Caki2 (cell line): ENCODE measurements around the gene PTGS2. TPM values are rescaled to one million over a fixed set of nuclear protein-coding genes. Genes with fewer than 3 reads are reported as not detected.

ENCODE experiments used
- DNase-seq: peaks from one replicate; pipeline ENCODE4 v3.0.0-alpha.2; 2015; ENCODE audit warnings: low read depth
- in situ Hi-C: cut with HindIII; loops from 2 replicates; pipeline ENCODE4 v1.10.0; 2016; ENCODE audit warnings: low sequenced_read_pairs, low pct_unique_long_range_greater_than_20kb, mixed read lengths
- total RNA-seq: library from RNA; depleted of rRNA; stranded (reverse); fragments of >200 nt; shearing (Covaris generic); gene quantifications from 2 replicates; pipeline ENCODE4 v1.2.3, GENCODE V29; 2014; ENCODE audit warnings: low replicate concordance; rRNA removed

The PTGS2 gene
- 0.03 and 0.20 TPM in 2 replicates for total RNA-seq

DNA sequence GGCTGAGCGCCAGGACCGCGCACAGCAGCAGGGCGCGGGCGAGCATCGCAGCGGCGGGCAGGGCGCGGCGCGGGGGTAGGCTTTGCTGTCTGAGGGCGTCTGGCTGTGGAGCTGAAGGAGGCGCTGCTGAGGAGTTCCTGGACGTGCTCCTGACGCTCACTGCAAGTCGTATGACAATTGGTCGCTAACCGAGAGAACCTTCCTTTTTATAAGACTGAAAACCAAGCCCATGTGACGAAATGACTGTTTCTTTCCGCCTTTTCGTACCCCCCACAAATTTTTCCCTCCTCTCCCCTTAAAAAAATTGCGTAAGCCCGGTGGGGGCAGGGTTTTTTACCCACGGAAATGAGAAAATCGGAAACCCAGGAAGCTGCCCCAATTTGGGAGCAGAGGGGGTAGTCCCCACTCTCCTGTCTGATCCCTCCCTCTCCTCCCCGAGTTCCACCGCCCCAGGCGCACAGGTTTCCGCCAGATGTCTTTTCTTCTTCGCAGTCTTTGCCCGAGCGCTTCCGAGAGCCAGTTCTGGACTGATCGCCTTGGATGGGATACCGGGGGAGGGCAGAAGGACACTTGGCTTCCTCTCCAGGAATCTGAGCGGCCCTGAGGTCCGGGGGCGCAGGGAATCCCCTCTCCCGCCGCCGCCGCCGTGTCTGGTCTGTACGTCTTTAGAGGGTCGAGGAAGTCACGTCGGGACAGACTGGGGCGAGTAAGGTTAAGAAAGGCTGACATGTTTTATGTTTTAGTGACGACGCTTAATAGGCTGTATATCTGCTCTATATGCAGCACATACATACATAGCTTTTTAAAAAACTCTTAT is at the start of gene PTGS2:
Gene PTGS2 (minus strand): TSS at position 179 of the 817 bp plus-strand sequence. CDS start 133 bp downstream, at position 46.
- in situ Hi-C loops: no loop called here
- DNase-seq: peak; percentile 82

DNA sequence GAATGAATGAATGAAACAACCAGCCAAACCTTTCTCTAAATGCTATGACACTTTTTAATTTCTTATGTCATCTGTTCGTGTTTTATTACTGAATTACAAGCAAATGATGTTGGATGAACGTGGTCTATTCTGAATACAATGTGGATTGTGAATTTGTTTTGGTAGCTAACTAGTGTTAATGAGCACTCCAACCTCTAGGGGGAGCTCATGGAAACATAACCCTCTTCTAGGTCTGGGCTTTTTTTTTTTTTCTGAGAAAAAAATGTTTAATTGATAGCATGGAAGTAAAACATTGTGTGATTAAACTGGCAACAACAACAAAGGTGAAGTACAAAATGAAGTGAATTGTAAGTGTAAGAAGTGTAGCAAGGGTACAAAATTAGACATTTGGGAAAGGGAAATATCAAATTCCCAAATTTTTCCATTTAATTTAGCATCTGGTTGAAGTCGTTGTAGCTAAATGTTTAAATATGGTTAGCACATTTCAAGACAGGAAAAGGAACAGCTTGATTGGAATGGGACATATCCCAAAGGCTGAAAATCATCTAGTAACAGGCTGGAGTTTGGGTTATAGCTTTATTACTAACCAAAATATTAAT is 42.6 kb upstream of the PTGS2 start:
- in situ Hi-C loops: no loop called here
- peak; percentile 34 for DNase-seq

DNA sequence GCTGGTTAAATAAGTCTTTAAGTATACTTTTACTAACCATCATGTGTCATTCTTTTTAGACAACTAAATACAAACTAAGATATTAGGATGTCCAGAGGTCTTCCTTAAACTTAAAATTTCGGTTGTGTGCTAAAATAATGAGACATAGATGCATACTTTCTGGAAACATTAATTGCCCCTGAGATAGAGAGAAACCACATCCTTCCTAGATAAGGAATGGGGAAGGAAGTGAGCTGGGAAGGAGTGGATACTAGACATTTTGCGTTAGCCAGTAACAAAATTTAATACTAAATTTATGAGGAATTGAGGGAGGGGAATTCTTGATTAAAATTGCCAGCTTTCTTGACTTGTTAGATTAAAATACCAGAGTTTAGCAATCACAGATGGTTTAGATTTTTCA is 37.1 kb upstream of the PTGS2 start:
- DNase-seq: no peak
- in situ Hi-C loops: no loop called here

DNA sequence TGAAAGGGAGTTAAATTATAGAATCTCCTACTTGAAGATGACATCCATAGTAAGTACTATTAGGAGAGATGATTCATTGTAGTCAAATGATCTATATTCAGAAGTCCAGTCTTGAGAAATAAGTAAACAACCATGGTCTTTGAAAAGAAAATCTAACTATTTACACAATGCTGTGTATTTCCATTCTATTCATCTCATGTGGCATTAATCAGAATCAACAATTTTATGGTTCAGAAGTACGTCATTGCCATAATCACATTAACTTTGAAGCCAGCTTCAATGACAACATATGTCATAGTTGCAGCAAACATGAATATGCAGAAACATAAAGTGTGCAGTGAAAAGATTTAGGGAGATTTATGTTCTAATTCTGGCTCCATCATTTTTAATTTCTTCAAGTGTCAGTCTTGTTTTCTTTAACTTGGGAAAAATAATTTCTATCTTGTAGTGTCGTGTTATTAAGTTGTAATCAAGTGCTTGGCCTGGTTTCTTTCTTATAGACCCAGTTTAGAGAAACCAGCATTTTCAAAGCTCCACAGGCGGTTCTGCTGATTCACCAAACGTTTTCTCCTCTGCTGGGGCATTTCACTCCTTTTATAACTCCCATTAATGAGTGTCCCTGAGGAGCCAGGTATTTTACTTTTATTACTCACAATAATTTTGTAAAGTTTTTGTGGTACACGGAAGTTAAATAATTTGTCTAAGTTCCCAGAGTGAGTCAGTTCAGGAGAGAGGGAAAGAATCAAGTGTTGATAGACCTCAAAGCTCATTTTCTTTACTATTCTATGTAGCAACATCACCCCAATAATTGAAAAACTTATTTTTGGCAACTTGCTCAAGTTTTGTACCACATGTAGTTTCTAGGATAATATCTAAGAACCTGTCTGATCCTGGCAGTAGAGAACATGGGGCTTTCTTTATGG is 35.9 kb upstream of the PTGS2 start:
- DNase-seq: no peak
- in situ Hi-C loops: no loop called here

DNA sequence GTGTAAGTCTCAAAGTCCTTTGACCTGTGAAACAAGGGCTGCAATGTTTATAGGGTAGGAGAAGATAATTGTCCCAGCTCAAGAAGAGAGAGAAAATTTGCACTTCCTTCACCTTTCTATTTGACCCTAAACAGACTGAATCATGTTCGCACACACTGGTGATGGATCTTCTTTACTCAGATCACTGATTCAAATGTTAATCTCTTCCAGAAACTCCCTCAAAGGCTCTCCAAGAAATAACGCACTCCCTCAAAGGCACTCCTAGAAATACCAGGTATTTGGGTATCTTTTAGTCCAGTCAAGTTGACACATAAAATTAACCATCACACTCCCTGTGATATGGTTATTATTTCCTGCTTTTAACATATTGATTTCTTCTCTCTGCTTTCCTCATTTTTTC is 30.5 kb upstream of the PTGS2 start:
- peak; percentile 13 for DNase-seq
- in situ Hi-C loops: no loop called here

DNA sequence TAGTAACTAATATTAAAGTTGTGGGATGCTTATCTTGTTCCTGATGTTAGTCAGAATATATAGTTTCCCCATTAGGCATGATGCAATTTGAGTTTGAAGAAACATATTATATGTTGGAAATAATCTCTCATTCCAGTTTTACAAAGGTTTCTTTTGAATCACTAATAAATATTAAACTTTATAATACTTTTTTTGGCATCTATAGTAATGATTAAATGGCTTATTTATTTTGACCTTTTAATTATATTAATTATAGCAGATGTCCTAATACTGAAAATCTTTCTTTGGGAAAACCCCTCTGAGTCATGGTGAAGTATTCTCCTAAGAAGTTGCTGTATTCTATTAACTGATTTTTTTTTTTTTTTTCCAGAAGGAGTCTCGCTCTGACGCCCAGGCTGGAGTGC is 28.5 kb upstream of the PTGS2 start:
- DNase-seq: peak; percentile 71
- in situ Hi-C loops: no loop called here

DNA sequence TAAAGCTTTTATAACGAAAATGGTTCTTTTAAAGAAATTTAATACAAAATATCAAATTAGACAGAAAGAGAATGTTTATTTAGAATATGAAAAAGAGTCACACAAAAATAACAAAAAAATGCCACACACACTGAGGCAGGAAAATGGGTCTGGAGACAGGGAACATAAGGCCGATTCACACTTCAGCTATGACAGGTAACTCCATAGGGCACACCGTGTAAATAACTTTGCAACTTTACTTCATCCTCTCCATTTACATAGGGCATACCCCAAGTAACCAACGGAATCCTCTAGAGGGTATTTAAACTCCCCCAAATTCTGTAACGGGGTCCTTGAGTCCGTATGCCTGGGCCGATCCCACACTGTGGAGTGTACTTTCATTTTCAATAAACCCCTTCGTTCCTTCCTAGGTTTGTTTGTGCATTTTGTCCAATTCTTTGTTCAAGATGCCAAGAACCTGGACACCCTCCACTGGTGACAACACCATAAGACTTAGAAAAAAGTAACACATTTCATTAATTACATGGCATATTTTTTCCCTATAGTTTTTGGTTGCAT is 23.1 kb upstream of the PTGS2 start:
- no peak for DNase-seq
- in situ Hi-C loops: no loop called here

DNA sequence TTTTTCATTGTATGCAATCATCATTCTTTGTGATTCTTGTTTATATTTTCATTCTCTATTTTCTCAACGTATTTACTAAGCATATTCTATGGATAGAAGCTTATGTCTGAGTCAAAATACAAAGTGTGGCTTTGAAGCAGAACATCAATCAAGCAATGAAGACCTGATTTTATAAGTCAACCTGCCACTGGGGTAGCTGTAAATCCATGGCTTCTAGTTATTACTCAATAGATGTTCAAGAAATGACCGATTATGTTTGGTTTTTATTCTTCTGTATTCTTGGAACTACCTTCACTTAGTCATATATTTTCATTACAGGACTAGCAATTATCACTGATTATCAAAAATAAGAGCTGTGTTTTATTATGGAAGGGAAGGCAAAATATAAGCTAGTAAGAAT is 20.5 kb upstream of the PTGS2 start:
- DNase-seq: no peak
- in situ Hi-C loops: no loop called here

DNA sequence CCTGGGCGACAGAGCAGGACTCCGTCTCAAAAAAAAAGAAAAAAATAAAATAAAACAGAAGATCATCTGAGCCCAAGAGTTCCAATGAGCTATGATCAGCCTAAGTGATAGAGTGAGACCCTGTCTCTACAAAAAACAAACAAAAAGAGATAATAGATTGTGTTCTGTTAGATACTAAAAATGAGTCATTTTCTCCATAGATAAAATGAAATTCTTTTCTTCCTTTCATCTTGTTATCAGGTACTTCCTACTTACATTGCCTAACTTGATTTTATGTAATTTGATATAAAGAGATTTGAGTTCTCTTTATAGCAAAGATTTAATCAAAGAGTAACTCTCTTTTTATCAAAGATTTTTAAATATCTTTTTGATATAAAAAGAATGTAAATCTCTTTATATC is 19.3 kb upstream of the PTGS2 start:
- in situ Hi-C loops: no loop called here
- DNase-seq: no peak

DNA sequence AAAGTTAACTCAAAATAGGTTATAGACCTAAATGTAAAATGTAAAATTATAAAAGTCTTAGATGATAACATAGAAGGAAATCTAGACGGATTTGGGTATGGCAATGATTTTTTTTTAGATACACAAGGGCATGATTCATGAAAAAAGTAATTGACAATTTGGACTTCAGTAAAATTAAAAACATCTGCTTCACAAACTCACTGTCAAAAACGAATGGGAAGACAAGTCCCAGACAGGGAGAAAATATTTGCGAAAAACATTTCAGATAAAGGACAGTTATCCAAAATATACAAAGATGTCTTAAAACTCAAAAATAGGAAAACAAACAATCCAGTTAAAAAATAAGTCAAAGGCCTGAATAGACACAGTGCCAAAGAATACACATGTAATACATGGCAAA is 9.7 kb upstream of the PTGS2 start:
- in situ Hi-C loops: no loop called here
- no peak for DNase-seq

DNA sequence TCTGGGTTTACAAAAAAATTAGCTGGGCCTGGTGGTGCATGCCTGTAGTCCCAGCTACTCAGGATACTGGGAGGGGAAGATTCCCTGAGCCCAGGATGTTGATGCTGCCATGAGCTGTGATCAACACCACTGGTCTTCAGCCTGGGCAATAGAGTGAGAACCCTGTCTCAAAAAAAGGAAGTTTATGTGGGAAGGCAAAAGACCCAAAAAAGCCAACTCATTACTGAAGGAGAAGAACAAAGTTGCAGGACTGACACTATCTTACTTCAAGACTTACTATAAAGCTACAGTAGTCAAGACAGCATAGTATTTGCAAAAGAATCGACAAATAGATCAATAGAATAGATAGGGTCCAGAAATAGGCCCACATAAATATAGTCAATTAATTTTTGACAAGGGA is 9.2 kb upstream of the PTGS2 start:
- in situ Hi-C loops: no loop called here
- no peak for DNase-seq

DNA sequence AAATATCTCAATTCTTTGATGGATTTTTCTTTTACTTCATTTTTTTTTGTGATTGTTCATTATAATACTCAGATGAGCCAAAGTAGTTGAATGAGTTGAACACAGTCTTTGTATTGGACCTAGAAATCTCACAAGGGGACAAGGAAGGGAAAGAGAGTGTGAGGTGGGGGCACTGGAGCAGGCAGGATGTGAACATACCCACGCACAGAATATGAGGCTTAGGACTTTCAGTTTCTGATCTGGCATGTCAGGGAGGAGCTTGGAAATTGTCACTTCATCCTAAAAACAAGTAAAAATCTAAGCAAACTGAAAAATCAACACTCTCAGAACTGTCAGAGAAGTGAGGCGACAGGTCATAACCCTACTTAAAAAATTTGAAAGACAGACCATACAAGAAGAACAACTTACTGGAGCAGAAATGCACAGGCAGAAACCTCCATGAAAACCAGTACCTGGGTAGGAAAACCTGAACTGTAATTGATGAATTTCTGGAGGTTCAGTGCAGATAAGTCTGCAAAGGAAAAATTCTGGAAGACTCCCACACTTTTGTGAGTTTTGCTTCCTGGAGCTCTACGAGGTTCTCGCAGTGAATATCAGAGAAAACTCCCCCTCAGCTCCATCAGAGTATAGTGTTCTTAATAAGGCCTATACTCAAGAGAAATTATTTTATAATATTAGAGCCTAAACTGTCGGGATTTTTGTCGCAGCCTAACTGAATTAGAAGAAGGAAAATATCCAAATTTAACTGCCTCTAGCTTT is 3.6 kb upstream of the PTGS2 start:
- in situ Hi-C loops: no loop called here
- DNase-seq: no peak

DNA sequence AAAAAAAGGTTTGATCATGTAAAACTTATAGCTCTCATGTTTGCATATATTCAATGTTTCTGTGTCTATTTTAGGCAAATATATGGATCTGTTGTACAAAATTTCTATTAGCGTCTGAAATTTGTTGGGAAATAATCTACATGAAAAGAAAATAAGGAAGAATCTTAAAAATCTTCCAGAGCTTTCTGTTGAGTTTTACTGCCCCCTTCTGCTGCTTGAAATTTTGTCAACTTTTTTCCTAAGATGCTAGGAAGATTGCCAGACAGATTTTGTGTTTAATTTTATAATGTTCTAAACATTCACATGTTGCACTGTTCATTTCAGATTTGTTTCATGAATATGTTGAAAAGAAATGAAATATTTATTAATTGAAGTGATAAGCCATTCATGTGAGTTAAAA is 2.5 kb upstream of the PTGS2 start:
- no peak for DNase-seq
- in situ Hi-C loops: no loop called here

DNA sequence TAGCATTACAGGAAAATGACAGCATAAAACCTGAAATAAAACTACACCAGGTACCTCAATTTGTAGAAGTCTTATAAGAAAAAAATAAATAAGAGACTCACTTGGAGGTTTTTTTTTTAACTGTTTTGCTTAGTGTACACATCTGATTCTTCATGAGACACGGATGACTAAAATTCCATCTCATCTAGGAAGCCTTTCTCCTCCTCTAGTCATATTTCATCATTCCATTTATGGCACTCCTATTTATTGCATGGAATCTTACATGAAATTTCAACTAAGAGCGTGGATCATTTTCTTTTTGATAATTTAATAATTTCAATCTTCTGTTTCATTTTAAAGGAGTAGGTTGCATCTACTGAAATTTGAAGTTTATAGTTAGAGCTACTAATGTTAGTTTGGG is 1.6 kb upstream of the PTGS2 start:
- in situ Hi-C loops: no loop called here
- DNase-seq: no peak

DNA sequence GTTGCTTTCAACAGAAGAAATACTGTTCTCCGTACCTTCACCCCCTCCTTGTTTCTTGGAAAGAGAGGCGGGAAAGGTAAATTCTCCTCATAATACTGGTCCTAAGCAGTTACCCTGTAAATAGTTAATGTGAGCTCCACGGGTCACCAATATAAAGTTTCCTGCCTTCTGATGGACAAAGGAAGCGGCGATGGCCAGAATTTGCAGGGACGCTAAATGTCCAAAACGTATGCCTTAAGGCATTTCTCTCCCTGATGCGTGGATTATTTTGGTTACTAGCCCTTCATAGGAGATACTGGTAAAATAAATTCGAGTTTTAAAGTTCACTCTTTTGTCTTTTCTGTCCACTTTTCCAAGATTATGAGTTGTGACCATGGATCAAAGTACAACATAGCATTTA is 898 bp upstream of the PTGS2 start:
- in situ Hi-C loops: no loop called here
- no peak for DNase-seq

DNA sequence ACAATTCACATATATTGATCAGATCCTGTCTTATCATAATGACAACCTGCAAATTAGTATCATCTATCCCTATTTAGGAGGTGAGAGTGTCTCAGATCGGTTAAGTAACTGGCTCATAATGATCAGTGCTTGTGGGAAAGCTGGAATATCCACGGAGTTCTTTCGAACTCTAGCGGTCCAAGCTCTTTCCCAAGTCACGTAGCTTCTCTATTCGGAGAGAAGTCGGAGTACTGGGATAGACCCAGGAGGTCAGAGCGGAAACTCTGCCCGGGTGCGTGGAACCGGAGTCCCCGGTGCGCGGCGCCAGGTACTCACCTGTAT is 339 bp downstream of the PTGS2 start:
- in situ Hi-C loops: no loop called here
- no peak for DNase-seq

DNA sequence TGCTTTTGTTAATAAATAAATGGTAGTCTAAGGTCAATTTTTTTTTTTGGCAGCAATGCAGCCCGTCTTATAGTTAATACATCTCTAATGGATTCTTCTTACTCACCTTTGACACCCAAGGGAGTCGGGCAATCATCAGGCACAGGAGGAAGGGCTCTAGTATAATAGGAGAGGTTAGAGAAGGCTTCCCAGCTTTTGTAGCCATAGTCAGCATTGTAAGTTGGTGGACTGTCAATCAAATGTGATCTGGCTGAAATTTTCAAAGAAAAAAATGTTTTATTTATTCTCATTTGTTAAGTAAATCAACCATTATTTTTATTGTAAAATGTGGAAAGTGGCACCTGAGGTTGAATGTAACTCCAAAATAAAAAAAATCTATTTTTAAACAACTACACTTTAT is 2.1 kb downstream of the PTGS2 start:
- in situ Hi-C loops: no loop called here

DNA sequence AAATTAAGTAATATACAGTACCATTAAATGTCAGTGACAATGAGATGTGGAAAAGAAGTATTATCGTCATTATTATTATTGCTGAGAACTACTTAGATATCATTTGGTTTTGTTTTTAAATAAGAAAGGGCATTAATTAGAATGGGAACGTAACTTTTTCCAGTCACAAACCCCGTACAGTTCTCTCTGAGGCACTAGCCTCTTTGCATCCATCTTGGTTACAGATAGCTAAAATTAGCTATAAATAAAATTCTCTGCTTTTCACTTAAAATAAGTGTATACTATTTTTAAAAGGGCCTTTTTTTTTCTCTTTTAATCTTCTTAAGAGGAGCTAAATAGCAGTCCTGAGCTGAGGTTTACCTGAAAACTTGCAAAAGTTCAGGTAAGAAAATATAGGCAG is 7.6 kb downstream of the PTGS2 start:
- DNase-seq: no peak
- in situ Hi-C loops: no loop called here

More for the DNA sequence above, 2.1 kb downstream of the PTGS2 start:
- no peak for DNase-seq
